OCI-LY3 (cell line): Measurements from ENCODE around the gene CIAO2B.

Experiments
- EZH2phosphoT487 ChIP-seq: fragments of 200-600 bp; shearing (Covaris generic); IDR thresholded peaks from 2 replicates; pipeline ENCODE4 v1.6.1; 2018; ENCODE audit warnings: antibody characterized with exemption, mixed run types, low read depth
- TF ChIP-seq, protein P1 (sequence below): fragments of 200-600, 300-600 bp; sonication (generic); IDR thresholded peaks from 2 replicates; pipeline ENCODE4 v1.5.1; 2014; ENCODE audit warnings: antibody characterized with exemption, low read length, low read depth

DNA sequence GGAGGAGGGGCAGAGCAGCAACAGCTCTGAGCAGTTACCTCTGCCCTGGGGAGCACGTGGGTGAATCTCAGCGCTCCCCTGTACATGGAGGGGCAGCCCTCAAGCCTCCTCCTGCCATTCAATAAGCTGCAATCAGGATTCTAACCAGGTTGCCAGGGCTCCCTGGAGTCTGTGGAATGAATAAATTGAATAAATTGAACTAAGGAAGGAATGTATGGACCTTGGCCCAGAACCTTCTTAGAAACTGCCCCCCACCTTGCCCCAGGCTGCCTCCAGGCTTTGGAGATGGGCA, 14.0 kb downstream of the CIAO2B start:
- TF ChIP-seq, protein P1, sequence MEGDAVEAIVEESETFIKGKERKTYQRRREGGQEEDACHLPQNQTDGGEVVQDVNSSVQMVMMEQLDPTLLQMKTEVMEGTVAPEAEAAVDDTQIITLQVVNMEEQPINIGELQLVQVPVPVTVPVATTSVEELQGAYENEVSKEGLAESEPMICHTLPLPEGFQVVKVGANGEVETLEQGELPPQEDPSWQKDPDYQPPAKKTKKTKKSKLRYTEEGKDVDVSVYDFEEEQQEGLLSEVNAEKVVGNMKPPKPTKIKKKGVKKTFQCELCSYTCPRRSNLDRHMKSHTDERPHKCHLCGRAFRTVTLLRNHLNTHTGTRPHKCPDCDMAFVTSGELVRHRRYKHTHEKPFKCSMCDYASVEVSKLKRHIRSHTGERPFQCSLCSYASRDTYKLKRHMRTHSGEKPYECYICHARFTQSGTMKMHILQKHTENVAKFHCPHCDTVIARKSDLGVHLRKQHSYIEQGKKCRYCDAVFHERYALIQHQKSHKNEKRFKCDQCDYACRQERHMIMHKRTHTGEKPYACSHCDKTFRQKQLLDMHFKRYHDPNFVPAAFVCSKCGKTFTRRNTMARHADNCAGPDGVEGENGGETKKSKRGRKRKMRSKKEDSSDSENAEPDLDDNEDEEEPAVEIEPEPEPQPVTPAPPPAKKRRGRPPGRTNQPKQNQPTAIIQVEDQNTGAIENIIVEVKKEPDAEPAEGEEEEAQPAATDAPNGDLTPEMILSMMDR: no peak
- no peak for TF ChIP-seq EZH2phosphoT487
